Measurements from ENCODE around the gene PPM1H. TPM values are rescaled to one million over a fixed set of nuclear protein-coding genes. Genes with fewer than 3 reads are reported as not detected.
"Not testable (repeated sequence)": the region's sequence is repeated elsewhere in the genome, so short reads cannot be mapped to it uniquely, and the experiment has no call there.

The PPM1H gene
- total RNA-seq, 1 donor from 2014 or later: 5.1 TPM

DNA sequence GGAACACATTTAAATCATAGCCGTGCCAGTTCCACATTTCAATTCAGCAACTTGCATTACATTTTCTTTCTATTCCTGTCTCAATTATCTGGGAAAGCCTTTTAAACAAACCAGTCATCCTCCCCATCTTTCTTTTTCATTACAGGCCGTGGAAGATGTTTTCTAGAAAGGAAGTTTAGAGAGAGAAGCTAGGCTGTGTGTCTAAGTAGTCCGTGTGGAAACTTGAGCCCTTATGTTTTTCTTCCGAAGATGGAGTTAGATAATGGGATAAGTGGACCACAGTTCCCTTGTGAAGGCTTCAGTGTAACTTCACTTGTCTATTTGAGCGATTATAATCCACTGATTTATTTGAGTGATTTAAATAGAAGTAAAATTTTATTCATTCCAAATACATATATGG is 12.4 kb upstream of the PPM1H start:
- DNase-seq (ENCODE audit: low spot score): no peak

- DNase-seq (ENCODE audit: low spot score): no peak
These were observed 8.9 kb upstream of the PPM1H start for GRCh38 chr12:62943779-62944395.

DNA sequence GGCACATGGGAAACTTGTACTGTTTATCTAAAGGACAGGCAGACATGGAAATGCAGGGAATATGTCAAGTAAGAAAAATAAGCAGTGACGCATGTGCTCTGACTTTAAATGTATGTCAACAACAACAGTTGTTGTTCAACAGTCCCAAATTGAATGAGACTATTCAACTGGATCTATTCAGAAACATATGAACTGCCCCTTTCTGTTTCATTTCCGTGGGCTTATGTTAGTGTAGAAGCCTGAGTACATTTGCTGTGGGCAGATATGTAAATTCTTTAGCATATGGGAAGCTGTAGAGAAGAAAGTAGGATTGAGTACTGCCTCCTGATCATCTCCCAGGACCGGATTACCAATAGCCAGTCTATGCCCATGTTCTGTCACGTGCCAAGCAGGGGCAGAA is 7.4 kb upstream of the PPM1H start:
- DNase-seq (ENCODE audit: low spot score): not testable (repeated sequence)

DNA sequence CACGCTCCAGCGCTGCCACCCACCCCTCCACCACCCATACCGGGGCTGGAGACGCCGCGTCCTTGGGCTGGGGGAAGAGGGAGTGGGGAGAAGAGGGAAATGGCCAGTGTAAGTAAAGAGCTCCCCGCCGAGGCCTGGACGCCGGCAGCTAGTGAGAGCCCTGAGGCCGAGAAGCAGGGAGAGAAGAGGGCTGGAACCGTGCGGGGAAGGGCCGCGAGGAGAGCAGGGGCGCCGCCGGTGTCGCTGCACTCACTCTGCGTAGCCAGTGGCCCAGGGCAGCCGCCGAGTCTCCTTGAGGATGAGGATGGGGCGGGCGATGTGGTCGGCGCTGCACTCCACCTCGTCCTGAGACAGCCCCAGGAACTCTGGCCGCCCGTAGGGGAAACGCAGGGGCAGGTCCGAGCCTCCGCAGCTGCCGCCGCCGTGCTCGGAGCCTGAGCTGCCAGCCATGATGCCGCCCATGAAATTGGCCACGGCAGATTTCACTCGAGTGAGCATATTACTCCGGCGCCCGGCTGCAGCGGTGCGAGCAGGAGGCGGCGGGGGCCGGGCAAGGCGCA is 631 bp downstream of the PPM1H start:
- no peak for DNase-seq (ENCODE audit: low spot score)

- DNase-seq (ENCODE audit: low spot score): no peak
These were observed 1.2 kb downstream of the PPM1H start for GRCh38 chr12:62933602-62934238.

GRCh38 chr12:62933220-62933601 is 1.7 kb downstream of the PPM1H start:
- DNase-seq (ENCODE audit: low spot score): no peak

GRCh38 chr12:62931477-62931876 is 3.5 kb downstream of the PPM1H start:
- DNase-seq (ENCODE audit: low spot score): no peak

DNA sequence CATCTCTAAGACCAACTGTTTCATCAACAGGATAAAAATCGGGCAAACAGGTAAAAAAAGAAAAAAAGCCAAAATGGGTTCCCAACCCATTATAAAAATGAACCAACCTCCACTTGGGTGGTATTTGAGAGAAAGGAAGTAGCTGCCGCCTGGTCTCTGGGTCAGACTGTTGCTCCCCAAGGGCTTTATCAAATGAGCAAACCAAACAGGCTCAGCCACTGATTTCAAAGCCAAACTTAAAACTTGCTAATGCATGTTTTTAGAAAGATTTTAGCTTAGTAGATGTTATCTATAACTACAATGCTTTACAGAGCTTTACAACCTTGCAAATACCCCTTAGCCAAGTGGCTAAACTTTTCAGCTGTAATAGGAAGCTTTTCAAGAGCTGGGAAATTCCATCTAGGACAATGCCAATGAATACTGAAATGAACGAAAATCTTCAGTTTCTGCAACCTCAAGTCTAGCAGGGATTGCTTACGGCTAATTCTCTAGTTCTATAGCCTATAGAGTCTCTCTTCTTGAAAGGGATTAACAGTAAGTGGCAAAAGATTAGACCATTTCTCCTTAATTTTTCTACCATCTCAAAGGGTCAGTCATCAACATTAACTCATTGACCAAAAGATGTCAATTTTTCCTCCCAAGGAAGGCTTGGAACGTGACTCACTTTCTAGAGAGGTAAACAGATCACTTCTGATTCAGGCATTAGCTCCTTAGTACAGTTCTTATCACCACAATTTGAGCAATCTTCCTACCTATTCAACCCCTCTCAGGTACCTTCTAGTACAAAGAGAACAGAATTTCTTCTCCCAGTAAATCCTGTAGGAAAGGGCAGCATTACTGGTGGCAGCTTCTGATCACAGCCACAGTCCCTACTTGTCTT is 4.2 kb downstream of the PPM1H start:
- no peak for DNase-seq (ENCODE audit: low spot score)

DNA sequence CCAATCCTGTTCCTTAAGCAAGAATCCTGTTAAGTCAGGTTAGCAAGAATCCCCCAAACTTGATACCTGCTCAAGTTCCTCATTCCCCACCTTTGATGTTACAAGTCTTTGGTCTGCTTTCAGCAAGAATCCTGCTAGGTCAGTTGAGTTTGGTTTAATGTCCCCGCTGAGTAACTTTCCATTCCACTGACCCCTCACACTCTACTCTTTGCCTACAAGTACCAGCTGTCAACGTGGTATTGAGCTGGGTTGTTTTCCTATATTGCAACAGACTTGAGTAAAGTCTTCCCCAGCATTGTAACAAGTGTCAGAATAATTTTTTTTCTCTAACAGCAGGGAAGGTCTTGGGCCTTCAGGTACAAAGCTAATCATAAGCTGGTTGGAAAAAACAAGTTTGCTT is 6.3 kb downstream of the PPM1H start:
- DNase-seq (ENCODE audit: low spot score): no peak

GRCh38 chr12:62925680-62926079 is 9.3 kb downstream of the PPM1H start:
- DNase-seq (ENCODE audit: low spot score): no peak

- DNase-seq (ENCODE audit: low spot score): no peak
These were observed 10.9 kb downstream of the PPM1H start for GRCh38 chr12:62924084-62924483.

DNA sequence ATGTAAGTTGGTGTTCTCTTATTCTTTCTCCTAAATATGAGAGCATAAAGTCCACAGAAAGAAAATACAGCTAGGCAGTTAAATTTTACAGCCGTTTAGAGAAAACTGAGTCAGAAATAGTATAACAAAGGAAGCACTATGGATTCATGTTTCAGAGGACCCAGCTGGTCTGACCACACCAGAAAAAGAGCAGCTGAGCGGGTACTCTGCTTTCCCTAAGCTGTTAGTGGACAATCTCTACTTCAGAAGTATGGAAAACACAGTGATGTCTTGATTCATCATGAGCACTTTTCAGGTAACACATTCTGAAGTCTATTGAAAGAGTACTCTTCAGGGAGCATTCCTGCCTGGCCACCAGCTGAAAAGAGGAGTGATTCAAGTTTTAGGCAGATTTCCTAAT is 12.4 kb downstream of the PPM1H start:
- no peak for DNase-seq (ENCODE audit: low spot score)

GRCh38 chr12:62919838-62920237 is 15.1 kb downstream of the PPM1H start:
- no peak for DNase-seq (ENCODE audit: low spot score)

DNA sequence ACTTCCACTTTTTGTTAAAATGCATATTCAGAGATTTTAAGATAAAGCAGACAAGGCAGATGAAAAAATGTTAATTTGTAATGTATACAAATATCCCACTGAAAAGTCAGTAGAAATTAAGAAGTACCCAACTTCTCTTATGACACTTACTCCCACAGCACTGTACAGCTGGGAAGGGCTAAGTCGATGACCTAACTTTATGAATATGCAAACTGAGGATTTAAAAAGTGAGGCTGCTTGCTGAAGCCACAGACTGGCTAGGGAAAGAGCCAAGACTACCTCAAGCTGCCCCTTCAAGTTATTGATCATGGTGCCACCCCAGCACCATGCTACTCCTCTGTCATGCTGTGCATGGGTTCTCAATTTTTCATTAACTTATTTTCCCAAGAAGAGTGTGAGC is 17.0 kb downstream of the PPM1H start:
- DNase-seq (ENCODE audit: low spot score): no peak

GRCh38 chr12:62916632-62917425 is 18.1 kb downstream of the PPM1H start:
- no peak for DNase-seq (ENCODE audit: low spot score)

GRCh38 chr12:62915204-62915529 is 19.8 kb downstream of the PPM1H start:
- DNase-seq (ENCODE audit: low spot score): no peak

DNA sequence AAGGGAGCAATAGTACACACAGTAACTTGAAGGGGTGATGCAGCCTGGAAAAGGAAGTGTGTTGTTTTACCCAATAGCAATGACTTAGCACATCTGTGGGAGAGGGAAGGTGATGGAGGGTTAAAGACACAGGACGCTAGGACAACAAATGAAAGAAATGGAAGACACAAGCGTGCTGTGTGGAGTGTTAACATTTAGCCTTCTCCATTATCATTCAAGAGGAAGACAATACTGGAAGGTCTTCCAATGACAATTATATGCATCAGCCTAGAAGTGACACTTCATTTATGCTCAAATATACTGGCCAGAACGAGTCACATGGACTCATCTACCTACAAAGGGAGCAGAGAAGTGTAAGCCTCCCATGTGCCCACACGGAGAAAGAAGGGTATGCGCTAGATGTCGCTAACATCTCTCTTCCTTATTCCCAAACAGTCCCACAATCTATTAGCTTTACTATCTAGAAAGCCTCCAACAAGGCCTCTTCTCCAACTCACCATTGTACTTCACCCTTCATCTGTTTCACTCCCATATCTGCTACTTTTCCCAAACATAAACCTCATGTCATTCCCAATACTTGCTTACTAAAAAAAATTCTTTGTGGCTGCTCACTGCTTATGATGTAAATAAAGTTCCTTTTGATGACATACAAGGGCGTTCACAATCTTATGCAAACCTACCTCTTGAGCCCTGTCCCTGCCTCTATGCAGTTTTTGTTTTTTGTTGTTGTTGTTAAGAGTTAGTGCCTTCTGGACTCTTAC is 20.3 kb downstream of the PPM1H start:
- DNase-seq (ENCODE audit: low spot score): no peak

- no peak for DNase-seq (ENCODE audit: low spot score)
These were observed 21.6 kb downstream of the PPM1H start for GRCh38 chr12:62913380-62913779.

- DNase-seq (ENCODE audit: low spot score): no peak
These were observed 22.3 kb downstream of the PPM1H start for GRCh38 chr12:62912644-62913043.

GRCh38 chr12:62911286-62911685 is 23.7 kb downstream of the PPM1H start:
- no peak for DNase-seq (ENCODE audit: low spot score)

Data from mesenteric fat pad (tissue), 1 donor.